Effector CD8-positive, alpha-beta T cell (primary cell): ENCODE data around the gene PIRT.
"Not testable (repeated sequence)": the region's sequence is repeated elsewhere in the genome, so short reads cannot be mapped to it uniquely, and the experiment has no call there.

Source experiments
- DNase-seq: peaks from one replicate; lab custom pipeline; 2025; lab: John Stamatoyannopoulos, UW
- total RNA-seq, 4 experiments: gene quantifications; one replicate each; lab custom pipeline; 2026; lab: John Stamatoyannopoulos, UW

PIRT gene
- total RNA-seq: 0 reads per million in 4 experiments

DNA sequence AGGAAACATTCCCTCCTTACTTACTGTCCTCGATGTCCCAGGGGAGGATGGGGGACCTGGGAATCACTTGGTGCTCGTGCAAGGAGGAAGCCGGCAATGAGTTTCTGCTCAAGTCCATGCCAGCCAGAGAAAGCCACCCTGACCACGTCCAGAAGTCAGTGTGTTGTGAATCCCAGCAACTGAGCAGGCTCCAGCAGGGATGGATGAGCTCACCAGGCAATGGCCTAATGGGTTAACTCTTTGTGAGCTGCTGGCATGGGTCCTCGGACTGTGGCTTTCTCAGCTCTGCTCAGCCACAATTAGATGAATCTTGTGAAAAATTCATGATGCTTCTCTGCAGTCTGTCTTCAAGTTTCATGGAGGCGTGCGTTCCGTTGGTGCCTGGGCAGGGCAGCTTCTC, at the start of gene PIRT:
PIRT (minus strand) TSS at position 167 of the 400 bp plus-strand sequence. CDS start 12,442 bp downstream, outside the sequence.
- DNase-seq: no peak

DNA sequence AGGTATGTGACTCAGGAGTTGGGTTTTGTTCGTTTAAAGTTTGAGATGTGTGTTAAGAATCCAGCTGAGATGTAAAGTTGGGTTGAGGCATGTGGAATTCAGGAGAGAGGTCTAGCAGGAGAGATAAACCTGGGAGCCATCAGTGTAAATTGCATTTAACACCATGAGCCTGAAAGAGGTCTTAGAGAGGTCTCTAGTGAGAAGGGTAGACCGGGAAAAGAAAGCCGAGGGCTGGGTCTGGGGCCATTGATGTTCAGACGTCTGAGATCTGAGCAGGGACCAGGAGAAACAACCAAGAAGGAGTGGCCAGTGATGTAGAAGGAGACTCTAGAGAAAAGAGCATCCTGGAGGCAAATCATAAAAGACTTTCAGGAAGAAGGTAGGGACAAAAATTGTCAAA, 44.1 kb upstream of the PIRT start:
- no peak for DNase-seq

DNA sequence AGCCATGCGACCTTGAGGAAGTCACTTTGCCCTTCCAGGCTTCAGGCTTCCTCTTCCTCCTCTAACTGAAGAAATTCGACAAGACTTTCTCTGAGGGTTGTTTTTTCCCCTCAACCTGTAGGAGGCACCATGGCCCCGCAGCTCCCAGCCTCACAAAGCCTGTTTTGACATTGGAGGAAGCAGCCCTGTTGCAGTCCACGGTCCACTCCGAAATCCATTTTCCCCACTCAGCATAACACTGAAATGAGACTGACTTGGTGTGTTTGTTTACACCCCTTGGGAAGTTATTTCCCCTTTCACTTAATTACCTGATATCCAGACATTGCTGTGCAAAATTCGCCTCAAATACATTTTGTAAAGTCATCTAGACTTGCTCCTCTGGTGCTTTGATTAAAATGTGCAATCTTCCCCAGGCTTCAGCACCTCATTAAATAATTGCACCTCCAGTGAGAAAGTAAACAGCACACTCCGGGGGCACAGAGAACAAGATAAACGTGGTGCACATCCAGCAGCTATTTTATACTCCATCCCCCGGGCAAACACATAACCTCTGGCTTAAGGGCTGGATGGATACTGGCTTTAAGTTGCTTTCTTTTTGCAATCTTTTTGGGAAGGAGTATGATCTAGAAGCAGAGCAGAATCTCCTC, 41.4 kb upstream of the PIRT start:
- DNase-seq: no peak

DNA sequence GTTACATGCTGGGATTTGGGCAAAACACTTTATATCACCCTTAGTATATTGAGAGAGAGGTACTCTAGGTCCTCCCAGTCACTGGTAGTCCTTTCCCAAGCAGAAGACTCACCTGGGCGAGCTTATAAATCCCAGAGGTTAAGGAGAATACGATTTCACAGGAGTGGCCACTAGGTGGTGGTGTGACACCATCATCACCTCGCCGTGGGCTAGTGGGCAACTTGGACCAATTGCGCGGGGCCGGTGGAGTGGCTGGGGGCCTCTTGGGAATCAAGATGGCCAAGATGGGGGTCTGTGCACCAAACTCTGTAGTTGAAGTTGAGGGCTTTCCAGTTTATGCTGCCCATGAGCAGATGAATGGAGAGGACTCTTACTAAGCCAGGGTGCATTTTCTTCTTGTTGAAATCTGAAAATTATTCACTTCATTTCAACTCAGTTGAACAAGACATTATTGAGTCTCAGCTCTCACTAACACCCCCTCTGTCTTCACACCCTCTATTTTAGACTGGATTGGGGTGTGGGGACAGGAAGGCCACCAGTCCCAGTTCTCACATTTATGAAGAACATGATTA, 38.2 kb upstream of the PIRT start:
- DNase-seq: no peak

DNA sequence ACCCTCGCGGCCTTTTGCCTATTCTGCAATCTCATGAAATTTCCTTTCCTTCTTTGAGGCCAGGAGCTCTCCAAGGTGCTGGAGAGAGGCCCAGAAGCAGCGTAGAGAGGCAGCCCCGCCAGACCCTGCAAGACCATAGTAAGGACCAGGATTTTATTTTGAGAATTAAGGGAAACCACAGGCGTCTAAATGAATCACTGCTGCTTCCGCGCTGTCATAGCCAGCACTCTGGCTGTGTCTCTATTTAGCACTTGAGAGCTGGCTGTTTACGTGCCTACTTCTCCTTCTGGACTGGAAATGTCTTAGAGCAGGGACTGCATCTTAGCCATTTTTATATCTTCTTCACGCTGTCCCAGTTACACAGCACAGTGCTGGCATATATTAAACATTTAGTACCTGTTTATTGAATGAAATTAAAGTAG, 37.6 kb upstream of the PIRT start:
- DNase-seq: no peak

DNA sequence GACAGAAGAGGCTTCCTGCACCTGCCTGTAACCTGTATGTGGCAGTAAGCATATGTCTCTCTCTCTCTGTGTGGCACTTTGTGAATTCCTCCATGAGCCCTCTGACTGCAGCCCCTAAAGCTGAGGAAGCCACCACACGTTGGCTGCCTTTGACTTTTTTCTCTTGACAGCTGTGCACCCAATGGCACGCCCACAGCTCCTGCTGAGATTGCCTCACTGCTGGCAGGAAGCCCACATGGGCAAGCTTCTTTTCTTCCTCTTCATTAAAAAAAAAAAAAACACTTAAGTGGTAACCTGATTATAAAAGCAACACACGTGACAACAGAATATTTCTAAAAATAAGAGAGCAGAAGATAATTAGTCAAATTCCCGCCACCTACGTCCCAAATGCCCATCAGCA, 34.0 kb upstream of the PIRT start:
- no peak for DNase-seq

DNA sequence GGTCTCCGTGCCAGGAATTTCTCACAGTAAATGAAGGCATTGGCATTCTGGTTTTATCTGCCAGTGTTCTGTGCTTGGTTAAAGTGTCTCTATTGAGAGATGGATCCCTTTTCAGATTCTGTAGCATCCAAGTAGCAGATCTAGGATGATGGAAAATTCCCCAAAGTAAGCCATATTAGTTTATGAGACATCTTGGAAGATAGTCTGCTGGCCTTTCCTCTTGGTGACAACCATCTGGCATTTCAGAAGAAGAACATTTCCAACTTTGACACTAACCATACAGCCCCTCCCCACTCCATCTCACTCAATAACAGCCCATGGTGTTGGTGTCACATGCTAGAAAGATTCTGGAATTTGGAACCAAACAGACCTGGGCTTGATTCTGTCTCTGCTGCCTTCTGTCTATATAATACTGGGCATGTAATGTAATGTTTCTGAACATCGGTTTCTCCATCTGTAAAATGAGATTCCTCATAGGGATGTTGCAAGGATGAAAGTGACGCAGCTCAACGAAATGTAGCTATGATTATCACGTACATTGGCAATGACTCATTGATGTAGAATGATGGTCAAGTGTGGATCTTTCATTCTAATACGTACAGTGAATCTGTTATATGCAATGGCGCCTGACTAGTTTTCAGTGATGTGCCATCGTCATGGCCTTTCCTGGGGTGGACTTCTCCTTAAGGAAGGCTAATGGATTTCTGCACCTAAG, 32.6 kb upstream of the PIRT start:
- DNase-seq: no peak

DNA sequence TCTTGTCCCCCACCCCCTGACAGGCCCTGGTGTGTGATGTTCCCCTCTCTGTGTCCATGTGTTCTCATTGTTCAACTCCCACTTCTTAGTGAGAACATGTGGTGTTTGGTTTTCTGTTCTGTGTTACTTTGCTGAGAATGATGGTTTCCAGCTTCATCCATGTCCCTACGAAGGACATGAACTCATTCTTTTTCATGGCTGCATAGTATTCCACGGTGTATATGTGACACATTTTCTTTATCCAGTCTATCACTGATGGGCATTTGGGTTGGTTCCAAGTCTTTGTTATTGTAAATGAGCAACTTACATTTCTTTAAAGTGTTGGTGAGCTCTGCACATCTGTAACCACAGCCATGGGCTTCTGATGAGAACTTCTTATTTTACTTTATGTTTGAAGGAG, 30.9 kb upstream of the PIRT start:
- DNase-seq: not testable (repeated sequence)

DNA sequence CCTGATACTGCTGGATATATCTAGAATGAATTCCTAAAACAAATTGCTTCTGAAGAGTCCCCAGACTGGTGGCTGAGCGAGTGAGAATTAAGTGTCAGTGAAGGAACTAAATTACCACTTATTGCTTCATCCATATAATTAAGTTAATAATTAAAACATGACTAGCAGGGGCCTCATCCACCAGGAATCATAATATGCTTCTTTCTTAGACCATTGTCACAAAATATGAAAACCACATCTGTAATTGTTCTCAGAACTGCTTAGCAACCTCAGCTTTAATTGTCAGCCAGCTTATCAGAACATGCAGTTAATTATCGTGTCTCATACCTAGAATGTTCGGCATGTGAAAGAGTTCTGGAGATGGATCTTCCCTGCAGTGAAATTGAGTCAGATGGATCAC, 21.2 kb upstream of the PIRT start:
- DNase-seq: no peak

DNA sequence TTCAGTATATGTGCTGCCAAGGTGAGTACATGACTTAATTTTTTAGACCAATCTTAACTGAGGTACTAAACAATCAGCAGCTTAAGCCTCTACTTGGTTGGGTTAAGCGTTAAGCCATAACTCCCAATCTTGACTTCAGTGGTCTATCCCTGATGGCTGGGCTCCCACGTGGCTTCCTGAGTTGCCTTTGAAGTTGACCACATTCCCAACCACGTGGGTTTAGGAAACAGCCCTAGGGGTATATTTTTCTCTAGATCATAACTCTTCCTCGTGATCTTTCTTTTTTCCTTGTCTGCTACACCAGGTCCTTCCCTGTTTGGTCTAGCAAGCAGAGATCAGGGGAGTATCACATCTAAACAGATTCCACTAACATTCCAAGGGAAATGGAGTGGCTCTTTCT, 20.1 kb upstream of the PIRT start:
- no peak for DNase-seq

DNA sequence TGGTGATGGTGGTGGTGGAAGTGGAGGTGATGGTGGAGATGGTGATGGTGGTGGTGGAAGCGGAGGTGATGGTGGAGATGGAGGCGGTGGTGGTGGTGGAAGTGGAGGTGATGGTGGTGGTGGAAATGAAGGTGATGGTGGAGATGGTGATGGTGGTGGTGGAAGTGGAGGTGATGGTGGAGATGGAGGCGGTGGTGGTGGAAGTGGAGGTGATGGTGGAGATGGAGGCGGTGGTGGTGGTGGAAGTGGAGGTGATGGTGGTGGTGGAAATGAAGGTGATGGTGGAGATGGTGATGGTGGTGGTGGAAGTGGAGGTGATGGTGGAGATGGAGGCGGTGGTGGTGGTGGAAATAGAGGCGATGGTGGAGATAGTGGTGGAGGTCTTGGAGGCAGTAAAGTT, 8.7 kb upstream of the PIRT start:
- not testable (repeated sequence) for DNase-seq

DNA sequence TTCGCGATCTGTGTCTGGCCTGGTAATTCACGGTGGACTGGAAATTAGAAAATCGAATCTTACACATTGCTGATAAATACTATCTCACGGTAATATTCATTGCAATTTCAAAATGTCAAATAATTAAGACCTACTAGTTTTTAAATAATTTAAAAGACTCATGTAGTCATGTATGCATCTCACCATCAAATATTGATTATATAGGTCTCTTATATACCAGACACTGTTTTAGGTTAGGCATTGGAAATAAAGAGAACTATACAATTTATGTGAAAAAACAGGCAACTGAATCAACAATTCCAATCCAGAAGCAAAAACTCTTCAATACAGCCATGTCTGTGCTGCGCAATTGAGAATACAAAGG, 7.5 kb upstream of the PIRT start:
- DNase-seq: no peak

DNA sequence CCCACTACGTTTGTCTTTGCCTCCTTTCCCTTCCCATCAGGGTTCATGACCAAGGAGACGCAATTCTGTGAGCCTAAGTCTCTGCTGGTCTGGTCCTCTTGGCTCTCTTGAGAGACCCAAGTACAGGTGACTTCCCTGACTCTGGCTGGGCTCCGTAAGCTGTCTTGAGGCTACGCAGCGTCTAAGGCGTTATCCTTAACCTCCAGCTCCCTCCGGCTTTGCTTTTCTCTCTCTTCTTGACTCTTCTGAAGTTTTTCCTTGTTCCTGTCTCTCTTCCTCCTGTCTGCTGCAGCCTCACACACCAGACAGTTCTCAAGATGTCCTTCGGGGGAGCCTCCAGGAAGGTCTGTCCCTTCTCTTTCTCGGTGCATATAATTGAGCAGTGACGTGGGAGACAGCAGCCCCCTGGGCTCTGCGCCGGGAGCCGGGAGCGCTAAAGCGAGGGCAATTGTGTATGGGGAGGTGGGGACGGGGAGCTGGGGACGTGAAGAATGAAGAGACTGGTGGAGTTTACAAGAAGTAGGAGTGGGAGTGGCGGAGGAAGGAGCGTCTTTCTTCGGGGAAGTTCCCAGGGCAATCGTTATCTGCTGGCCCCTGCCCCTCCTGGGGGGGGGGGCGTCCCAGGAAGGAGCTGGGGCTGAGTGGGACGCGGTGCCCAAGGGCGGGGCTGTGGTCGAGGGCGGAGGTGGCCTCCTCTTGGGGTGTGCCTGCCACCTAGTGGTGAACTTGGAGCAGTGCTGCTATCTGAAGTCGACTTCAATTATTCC, 6.9 kb upstream of the PIRT start:
- DNase-seq: peak; percentile 55

DNA sequence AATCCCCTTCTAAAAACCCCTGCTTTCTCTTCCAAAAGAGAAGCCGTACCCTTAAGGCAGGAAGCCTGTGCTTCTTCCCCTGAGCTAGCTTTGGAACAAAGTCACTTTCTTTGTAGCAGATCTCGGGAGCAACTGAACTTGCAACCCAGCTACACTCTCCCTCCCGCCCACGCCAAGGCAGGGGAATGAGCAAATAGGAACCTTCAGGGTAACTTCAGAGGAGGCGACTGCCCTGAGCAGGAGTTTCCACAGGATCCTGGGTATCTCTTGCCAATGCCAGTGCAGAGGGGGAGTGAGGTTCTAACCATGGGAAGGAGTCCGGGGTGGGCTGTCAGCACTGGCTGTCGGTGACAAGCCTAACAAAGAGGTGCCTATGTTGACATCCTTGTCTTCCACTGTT, 5.9 kb upstream of the PIRT start:
- no peak for DNase-seq

DNA sequence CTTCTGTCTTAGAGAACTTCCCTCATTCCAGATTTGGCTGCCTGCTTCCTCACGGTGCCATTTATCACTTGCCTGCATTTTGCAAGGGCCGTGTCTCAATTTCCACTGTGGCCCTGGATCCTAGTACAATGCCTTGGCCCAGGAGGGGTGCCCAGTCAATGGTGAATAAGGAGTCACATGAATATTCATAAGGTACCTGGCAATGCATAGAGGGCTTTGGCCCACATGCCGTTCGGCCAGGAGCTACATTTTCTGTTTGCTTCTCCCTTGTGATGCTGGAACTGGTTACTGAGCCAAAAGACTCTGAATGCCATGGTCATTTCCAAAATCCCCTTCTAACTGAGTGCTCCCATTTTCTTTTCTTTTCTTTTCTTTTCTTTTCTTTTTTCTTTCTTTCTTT, 4.8 kb upstream of the PIRT start:
- no peak for DNase-seq

DNA sequence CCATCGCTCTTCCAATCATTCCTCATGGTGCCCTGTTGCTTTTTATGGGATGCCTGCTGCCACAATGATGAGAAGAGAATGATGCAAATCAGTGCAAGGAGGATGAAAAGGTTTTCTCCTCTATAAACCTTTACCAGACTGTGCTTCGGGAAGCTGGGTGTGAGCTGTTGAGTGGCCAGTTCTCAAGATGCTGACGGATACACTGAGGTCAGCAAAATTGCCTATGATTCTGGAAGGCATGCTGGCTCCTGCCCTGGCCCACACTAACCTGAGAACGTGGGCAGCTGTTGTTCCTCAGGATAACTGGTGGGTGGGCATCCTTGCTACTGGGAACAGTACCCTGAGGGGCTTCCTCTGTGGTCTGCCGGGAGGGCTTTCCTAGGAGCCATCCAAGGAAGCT, 795 bp upstream of the PIRT start:
- DNase-seq: no peak

DNA sequence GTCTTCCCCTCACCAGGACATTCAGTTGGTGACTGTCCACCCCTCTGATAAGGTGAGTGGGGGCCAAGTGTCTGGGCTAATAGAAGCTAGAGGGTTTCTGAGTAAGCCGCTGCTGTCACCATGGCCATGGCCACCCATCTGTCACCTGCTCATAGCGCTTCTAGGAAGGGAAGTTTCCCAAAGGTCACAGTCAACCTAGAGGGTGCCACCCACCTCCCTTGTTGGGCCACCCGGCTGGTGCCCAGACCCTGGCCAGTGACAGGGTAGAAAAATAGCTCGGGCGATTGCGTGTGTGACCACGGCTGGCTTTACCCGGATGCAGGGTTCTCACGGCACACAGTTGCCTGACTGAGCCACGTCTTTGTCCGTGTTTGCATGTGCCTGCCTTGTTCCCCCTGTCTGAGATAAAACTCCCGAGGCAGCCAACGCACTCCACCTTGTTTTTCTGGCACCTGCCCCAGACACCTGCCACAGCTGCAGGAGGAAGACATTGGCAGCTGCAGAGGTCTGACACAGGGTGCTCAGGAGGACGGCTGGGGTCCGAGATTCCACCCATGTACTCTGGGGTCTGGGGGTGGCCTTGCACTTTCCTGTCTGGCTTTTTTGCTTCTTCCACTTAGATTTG, 809 bp downstream of the PIRT start:
- no peak for DNase-seq

DNA sequence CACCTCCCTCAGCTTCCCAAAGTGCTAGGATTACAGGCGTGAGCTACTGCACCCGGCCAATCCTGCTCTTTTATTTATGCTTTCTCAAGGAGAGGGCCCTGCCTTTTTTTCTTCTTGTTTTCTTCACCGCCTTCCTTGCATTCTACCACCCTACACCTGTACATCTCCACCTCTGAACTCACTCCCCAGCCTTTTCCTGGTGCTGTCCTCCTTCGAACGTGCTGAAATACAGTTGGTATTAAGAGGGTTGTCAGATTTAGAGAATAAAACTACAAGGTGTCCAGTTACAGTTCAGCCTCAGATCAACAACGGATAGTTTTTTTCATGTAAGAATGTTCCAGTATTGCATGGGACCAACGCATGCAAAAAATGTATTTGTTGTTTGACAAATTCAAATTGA, 1.7 kb downstream of the PIRT start:
- DNase-seq: no peak

DNA sequence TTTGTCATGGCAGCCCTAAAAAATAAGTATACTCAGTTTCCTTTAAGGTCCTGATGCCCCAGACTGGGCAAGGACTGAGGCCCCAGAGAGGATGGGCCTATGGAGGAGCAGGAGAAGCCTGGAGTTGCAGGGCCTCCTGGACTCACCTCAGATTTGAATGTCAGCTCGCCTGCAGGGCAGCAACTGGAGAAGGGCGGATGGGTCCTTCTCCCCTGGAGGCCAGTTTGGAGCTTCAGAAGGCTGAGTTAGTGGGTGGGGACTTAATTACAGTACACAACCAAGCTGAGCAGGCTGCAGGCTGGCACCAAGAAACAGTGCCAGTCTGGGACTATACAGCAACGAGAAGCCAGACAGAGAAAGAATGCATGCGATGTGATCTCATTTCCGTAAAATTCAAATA, 6.2 kb downstream of the PIRT start:
- no peak for DNase-seq

DNA sequence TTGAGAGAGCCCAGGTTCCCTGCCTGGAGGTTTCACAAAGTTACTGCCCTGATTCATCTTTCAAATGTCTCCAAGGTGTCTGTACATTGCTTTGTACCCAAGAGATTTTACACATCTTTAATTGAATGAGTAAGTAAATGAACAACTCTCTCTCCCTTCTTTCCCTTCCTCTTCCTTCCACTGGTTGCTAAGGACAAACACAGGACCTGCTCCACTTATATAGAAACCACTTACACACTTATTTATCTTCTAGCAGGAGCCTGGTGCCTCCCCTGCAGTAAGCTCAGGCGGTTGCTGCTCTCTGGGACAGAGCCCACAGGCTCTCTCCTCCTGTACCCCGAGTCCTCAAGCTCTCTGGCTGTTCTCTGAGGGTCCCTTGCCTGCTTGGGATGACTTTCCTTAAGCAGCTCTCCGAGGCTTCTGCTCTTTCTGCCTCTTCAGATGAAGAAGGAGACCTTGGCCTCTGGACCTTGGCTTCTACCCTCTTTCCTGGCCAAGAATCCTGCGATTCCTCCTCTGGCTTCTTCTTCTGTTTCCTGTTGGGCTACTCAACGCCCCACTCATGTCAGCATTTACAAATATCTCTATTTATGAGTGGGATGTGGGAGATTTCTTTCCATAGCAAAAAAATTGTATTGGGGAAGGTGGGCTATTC, 9.9 kb downstream of the PIRT start:
- DNase-seq: no peak

DNA sequence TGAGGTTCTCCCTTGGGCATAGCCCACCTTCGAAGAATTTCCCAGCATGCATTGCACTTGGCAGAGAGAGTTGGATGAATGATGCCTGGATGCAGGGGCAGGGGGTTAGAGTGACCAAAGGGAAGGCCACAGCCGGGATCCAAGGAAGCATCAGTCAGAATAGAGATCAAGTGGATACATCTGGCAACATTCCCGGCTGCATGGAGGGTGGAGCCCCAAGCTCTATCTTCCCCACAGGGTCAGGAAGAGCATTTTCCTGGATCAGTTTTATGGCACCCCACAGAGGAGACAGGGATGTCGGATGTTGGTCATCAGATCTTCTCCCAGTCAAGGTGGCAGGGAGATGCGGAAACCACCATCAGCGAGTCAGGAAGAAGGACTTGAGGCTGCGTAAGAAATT, 13.0 kb downstream of the PIRT start:
- DNase-seq: no peak

DNA sequence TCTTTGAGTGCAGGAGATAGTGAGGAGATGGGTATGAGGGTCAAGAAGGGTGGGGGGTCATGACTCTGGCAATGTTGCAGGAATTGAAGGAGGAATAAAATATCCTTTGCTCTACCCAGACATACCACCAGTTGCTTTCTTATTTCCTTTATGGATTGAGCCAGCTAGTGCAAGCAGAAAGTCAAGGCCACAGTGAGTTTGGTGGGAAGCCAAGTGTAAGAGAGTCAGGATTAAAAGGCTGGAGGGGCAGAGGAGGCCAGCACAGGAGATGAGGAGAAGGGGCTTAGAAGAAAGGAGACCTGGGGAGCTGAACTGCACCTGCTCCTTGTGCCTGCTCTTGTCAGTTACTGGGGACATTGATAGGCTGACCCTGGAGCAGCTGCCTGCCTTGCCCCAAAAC, 16.1 kb downstream of the PIRT start:
- DNase-seq: no peak
